GM19043 (cell line): ENCODE results near the gene ARSG.
"Not testable (repeated sequence)": the region's sequence is repeated elsewhere in the genome, so short reads cannot be mapped to it uniquely, and the experiment has no call there.

Source experiments
- ATAC-seq: cut with Tn5 transposase; IDR thresholded peaks from one replicate; pipeline ENCODE4 v1.9.1; 2021; ENCODE audit warnings: low read depth; ENCODE audit not compliant: unreplicated experiment

Gene ARSG

DNA sequence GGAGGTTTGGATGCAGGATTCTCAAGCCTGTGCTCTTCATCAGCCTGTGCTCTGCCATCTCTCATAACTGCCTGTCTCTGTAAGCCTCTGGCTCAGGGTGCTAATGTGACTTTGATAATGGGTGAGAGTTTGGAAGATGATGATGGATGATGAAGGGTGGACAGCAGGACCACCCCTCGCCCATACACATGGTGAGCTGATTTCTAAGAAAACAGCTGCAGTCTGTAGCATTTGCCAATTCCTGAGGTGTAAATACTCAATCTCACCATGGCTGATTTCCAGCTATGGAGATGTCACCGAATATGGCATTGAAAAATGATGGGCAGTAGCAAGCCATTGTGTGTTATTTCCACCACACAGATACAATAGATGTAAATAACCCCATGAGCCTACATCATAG lies 74.2 kb downstream of the ARSG start:
- no peak for ATAC-seq

DNA sequence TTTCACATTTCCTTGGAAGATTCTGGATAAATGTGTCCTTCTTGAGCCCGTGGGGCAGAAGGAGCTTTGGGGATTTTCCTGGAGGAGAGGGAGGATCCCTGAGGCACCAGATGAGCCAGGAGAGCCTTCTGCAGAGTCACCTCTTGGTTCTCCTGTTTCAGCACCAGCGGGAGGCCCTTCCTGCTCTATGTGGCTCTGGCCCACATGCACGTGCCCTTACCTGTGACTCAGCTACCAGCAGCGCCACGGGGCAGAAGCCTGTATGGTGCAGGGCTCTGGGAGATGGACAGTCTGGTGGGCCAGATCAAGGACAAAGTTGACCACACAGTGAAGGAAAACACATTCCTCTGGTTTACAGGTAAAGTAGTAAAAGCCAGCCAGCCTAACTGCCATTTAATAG lies 77.1 kb downstream of the ARSG start:
- no peak for ATAC-seq

DNA sequence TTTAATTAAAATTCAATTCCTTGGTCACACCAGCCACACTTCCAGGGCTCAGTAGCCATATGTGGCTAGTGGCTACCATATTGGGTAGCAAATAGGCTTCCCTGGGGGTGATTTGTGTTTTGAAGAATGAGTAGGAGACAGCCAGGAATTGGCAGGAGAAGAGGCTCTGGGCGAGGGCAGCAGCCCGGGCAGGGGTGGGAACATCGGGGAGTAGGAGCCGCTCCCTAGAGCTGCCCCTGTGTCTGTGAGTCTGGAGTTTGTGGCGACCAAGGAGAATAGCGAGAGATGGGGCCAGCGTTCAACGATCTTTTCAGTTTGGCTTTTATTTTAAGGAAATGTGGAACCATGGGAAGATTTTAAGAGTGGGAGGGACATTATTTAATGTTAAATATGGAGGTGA lies 84.3 kb downstream of the ARSG start:
- no peak for ATAC-seq

DNA sequence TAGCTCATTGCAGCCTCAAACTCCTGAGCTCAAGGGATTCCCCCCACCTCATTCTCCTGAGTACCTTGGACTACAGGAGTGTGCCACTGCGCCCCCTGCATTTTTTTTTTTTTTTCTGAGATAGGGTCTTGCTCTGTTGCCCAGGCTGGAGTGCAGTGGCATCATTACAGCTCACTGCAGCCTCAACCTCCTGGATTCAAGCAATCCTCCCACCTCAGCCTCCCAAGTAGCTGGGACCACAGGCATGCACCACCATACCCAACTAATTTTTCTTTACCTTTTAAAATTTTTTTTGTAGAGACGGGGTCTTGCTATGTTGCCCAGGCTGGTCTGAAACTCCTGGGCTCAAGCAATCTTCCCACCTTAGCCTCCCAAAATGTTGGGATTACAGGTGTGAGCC lies 84.9 kb downstream of the ARSG start:
- not testable (repeated sequence) for ATAC-seq

DNA sequence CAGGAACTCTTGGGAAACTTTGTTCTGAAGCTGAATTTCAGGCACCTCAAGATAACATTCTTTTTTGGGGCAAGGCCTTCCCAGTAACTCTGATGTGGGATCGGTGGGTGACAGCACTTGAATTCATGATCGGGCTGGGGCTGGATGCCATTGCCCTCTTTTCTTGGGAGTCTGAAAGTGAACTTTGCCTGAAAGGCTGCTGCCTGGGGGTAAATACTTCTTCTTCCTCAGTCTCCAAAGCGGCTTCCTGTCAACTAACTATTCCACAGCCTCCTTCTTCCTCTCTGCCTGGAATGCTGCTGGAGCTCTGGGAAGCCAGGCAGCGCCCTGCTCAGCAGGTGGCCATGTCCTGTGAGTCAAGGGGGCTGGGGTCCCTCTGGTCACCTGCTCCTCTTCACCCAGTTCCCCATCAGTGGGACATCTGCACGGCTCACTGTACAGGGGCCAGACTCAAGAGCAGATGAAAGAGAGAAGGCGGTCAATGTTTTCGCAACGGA lies 86.5 kb downstream of the ARSG start:
- ATAC-seq = no peak

DNA sequence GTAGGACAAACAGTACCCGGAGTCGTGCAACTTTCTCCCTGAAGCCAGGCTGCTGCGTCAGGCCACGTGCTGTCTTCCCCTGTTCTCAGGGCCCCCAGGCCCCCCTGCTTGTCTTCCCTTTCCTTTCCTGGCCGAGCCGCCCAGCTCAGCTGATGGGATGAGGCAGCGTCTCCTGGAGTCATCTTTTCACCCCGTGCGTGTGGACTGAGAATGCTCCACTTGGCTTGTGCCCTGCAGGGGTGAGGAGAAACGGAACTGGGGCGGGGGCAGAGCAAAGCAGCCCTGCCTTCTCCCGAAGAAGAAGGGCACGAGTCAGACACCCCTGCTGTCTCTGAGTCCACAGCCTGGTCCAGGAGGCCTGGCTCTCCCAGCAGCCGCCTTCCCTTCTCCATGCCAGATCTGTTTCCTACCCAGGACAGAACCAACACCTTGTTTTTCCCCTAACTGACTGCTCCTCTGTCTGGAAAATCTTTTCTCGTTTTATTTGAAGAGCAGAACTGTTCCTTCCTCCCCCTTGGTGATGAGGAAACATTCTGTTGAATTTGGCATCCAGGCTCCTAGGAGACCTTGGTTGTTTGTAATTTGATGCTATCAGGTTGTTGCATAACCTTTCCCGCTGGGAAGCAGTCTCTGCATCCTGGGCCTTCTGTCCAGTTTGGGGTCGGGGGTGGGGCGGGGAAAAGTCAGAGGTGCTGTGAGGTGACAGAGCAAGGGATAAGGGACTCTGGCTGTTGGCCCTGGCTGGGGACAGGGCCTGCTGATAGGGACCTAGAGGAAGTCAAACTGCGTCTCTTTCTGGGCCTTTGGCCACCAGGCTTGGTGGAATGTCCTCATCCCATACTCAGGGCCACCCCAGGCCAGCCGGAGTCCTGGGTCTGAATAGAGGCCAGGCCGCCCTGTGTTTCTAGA lies 87.2 kb downstream of the ARSG start:
- ATAC-seq = no peak

DNA sequence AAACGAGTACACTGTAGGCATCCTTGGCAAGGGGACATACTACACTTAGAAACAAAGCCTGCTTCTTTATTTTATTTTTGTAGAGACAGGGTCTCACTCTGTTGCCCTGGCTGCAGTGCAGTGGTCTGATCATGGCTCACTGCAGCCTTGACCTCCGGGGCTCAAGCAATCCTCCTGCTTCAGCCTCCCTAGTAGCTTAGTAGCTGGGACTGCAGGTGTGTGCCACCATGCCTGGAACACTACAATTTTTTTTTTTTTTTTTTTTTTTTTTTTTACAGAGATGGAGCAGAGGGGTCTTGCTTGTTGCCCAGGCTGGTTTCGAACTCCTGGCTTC lies 87.8 kb downstream of the ARSG start:
- ATAC-seq = no peak

DNA sequence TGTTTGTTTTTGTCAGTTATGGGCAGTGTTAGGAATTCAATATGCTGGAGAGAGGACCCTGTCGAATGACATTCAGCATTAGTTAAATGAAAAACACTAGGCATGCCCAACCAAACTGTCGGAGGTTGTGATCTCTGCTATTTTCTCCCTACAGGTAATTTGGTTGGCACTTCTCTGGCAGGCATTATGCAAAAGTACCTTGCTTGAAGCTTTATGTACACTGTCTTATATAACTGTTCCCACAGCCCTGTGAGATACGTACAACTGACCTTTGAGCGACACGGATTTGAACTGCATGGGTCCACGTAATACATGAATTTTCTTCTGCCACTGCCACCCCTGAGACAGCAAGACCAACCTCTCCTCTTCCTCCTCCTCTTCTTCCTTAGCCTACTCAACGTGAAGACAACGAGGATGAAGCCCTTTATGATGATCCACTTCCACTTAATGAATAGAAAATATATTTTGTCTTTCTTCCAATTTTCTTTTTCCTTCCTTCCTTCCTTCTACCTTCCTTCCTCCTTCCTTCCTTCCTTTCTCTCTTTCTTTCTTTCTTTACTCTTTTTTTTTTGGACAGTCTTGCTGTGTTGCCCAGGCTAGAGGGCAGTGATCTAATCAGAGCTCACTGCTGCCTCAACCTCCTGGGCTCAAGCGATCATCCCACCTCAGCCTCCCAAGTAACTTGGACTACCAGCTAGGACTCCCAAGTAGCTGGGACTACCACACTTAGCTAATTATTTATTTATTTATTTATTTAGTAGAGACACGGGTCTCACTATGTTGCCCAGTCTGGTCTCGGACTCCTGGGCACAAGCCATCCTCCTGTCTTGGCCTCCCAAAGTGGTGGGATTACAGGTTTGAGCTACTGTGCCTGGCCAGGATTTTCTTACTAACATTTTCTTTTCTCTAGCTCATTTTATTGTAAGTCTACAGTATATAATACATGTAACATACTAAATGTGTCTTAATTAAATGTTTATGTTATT lies 88.7 kb downstream of the ARSG start:
- ATAC-seq = no peak

DNA sequence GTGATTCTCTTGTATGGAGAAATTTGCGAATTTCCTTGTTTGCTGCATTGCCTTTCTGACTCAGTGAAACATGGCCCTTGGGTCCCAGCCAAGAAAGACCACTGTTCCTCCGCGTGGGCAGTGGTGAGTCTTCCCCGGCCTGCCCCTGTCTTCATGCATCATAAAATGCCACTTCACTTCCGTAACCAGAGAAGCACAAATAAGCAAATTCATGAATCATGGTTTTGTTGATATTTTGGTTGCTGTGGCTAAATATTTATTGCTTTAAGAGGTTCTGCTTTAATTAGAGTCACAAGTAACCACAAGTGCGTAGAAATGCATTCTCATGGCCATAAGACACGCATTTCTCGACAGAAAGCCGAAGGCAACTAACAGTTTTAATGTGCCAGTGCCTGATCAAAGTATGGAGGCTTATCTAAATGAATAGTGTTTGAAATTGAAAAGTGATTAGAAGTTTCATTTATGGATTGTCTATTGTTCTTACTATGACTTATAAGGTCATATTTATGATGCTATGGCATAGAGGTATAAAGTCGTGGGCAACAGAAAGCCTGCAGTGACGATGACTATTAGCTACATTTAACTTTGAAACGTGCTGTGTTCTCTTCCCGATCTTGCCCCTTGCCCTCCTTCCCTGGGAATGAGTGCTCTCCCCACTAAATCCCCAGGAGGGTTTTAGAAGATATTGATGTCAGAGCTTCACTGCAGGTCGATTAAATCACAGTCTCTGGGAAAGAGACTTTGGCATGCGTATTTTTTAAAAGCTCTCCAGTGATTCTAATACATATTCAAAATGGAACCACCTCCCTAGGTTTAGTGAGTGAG lies 90.0 kb downstream of the ARSG start:
- ATAC-seq = no peak

DNA sequence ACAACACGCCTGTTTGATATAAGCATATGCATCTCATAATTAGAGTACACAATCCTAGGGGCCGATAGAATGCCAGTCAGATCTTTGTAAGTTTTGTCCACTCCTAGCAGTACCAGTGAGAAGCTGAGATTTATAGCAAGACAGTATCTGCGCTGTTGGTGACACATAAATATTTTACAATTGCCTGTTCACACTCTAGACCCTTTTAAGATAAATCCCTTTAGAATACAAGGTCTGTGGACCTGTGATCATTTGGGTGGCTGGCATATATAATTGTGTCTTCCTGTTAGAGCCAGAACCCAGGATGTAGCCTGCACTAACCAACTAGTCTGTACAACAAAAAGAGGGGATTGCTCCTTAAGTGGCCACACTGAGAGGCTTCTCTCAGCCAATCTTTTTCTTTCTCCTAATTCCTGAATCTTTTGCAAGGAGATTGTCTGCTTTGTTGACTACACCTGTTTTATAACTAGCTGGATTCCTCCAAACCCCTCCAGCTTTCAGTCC lies 91.3 kb downstream of the ARSG start:
- no peak for ATAC-seq

DNA sequence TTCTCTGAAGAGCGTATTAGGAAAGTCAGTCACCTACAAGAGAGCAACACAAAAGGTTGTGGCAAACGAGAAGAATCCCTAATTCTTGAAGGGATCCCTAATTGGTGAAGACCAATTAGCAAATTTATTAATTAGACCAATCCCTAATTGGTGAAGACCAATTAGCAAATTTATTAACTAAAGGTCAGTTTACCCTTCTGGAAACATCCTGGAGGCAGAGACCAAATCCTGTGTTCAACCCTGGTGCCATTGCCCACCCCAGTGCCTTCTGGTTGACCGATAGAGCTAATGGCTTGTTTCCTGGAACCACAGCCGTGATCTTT lies 91.8 kb downstream of the ARSG start:
- no peak for ATAC-seq

DNA sequence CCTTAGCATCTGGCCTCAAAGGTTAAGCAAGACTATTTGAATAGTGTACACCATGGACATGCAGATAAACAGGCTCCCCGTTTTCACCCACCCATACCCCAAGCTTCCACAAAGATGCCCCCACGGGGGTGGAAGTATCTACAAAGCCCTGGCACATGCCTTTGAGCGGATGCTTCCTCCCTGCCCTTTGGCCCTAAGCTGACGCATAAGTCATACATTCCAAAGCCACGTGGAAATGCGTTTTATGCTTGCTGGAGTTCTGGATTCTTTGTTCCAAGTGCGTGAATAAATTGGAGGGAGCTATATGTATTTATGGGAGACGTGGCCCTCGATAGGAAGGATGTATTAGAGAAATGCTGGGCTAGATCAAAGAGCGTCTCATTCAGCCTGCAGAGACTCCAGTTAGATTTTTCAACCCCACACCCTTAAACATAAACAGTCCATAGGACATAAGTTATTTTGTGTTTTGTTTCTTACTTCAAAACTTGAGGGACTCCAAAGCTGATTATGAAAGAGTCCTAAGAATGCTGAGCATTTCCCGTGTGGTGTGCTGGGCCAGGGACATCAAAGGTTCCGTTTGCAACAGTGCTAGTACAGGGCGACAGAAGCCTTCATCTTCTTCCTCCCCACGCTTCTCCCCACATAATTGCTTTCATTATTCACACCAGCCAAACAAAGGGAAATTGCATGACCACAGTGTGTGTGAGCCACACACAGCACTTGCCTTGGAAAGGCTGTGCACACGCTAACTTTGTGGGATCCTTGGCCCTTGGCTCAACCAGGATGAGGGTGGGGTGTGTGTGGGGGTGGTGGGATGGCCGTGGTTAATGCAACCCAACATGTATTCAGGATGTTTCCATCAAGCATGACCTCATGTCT lies 92.4 kb downstream of the ARSG start:
- ATAC-seq = no peak

DNA sequence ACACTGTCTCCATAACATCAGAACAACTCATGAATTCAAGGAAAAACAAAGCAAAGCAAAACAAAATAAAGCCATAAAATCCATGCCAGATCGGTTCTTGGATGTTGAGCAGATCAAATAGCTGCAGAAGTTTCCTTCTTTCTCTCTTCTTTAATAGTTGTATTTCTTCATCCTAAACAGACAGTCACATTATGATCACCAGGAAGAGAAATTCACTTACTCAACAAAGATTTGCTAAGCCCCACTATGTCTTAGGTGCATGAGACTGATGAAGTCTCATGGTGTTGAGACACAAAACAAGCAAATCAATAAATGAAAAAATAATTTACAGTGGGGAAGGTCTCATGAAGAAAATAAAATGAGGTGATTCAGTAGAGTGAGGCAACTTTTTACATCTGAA lies 93.2 kb downstream of the ARSG start:
- ATAC-seq = no peak

DNA sequence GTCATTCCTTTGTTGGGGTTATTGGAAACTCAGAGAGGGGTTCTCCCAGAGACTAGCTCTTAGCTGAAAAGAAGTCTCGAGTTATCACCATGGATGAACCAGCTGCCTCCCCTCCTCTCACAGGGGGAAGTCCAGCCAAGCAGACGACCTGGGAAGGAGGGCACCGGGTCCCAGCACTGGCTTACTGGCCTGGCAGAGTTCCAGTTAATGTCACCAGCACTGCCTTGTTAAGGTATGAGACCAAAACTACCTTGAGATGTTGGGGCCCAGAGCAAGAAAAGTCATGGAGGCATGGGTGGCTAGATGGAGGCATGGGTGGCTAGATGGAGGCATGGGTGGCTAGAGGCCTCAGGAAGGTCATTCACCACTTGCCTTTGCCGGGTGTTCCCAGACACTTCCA lies 93.6 kb downstream of the ARSG start:
- no peak for ATAC-seq

DNA sequence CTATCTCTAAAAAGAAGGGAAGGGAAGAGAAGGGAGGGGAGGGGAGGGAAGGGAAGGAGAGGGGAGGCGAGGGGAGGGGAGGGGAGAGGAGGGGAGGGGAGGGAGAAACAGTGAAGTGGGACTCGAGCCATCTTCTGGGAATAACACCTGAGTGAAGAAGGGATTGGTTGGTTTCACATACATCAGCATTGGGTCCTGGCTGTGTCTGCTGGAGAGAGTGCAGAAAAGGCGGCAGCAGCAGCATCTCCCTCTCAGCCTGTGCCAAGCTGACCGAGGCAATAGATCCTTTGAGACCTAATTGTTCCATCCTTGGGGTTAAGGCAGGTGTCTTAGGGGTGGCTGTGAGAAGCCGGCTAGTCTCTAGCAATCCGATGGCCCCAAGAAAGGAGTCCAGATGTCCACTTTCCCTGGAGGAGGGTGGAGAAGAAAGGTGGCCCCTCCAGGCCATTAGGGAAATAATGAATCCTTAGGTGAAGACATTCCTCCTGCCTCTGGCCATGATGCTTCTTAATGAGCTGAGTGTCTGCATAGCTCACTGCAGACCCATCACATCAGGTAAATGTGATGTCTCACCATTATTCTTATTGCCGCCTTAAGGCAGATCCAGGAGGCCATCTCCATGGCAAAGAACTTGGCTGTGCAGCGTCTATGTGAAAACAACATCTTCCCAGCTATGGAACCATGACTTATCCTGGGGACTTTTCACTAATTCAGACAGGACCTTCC lies 94.4 kb downstream of the ARSG start:
- no peak for ATAC-seq

DNA sequence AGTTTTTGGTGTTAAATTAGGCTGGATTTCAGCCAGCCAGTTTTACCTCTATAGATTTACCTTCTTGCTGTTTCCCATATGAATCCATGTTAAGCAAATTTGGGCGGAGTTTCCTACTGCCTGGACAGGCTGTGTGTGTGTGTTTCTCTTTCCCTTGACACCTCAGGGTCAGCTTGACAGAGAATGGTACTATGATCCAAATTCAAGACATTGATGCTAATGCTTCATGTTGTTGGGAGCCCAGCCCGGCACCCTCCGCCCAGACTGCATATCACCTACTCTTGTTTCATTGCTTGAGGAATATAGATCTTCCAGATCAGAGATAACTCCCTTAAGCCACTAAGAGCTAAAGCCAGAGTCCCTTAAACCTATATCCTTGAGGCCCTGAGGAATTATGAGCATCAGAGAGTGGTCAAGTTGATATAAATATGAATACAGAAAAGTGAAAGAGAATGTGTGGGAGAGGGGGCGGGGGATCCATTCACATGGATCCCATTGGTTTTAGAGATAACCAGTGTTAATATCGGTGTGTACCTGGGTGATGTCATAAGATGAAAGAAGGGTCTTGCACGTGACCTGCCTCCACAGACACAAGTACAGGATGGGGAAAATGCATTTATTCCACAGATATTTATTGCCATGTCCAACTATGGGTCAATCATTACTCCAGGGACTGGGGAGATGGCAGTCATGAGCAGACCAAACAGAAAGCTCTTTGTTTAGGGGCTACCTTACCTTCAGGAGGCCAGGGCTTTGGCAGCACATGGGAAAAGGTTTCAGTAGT lies 96.3 kb downstream of the ARSG start:
- ATAC-seq = no peak

DNA sequence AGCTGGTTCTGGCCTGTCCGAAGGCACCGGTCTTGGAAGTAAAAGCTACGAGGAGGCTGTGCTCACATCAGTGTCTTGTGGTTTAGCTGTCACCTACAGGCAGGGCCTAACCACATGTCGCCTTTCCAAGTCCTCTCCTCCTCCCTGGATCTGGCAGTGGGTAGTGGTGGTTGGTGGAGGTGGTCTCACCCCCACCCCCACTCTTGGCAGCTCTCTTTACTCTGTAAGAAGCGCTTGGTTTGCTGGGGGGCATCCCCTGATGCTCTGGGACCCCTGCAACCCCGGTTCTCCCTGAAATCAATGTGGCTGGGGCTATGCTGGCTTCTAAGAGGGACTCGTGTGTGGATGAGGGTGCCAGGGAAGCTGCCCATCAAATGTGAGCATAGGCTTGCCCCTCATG lies 97.7 kb downstream of the ARSG start:
- ATAC-seq = no peak

DNA sequence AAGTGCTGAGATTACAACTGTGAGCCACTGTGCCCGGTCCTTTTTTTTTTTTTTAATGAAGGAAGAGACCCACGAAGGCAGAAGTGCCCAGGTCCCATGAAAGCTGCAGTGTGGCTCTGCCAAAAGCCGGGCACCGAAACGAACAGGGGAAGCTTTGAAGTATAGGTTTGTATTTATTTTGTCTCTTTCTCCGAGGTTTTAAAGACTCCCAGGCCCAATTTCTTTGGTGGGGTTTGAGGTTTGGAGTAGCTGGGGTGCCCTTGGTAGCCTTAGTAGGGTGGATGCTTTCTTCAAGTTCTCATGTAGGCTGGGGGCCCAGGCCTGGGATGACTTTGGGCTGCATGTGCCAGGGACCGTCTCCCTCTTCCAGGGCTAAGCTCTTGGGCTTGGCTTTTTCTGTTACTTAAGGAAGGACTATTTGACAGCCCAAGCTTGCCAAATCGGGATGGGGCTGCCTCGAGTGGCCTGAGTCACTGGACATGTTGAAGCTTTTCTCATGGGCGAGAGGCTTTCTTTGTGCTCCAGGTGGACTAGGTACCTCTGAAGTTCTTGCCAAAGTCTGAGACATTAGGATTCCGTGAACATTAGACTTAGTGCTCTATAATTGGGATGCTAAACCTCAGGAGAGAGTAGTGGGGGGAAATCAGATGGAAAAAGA lies 99.7 kb downstream of the ARSG start:
- no peak for ATAC-seq
